ENCODE results near the gene C1orf21.
"Not testable (repeated sequence)": the region's sequence is repeated elsewhere in the genome, so short reads cannot be mapped to it uniquely, and the experiment has no call there.

Gene C1orf21, protein sequence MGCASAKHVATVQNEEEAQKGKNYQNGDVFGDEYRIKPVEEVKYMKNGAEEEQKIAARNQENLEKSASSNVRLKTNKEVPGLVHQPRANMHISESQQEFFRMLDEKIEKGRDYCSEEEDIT

DNA sequence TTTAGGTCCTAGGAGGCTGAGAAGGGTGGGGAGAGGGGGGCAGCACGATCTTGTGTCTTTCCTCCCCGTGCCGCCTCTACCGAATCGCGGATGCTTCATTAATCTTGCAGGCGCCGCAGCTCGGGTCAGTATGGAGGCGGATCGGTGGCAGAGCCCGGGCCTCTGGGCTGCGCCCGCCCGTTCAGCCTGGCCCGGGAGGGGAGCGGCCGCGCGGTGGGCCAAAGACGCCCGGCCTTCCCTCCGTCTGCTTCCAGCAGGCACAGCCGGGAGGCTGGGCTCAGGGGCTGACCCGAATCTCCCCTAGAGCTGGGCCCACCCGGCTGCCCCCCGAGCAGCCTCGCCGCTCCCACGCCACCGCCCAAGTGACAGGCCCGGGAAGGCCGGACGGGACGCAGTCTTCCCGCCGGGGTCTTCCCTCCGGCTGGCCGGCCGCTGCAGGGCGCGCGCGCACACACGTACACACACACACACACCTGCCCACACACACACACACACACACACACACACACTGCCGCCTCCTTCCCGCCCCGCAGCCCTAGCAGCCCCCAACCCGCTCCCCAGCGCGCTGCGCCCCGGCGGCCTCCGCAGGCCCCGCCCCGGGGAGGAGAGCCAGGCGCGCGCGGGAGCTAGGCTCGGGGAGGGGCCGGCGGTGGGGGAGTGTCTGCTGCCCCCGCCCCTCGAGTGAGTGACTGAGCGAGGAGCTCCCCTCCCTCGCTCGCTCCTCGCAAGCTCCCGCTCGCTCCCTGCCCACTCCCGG lies at the start of gene C1orf21:
Gene C1orf21 (plus strand): TSS at position 718 of the 757 bp plus-strand sequence. CDS start 90,481 bp downstream, outside the sequence.
- no peaks in the 10 kb centered on the region for H3K36me3 Mint-ChIP-seq (ENCODE audit: low read depth)
- H3K27ac Mint-ChIP-seq, result peak within 1 kb of the TSS; percentile 53
- peak within 1 kb of the TSS; percentile 82 for H3K4me3 Mint-ChIP-seq
- no peaks in the 10 kb centered on the region for H3K9me3 Mint-ChIP-seq
- ATAC-seq (peak; percentile 84), DNase-seq (peak; percentile 82)
- peaks cover 17% of the 10 kb centered on the region for H3K4me1 Mint-ChIP-seq
- peaks cover 54% of the 10 kb centered on the region for H3K27me3 Mint-ChIP-seq

DNA sequence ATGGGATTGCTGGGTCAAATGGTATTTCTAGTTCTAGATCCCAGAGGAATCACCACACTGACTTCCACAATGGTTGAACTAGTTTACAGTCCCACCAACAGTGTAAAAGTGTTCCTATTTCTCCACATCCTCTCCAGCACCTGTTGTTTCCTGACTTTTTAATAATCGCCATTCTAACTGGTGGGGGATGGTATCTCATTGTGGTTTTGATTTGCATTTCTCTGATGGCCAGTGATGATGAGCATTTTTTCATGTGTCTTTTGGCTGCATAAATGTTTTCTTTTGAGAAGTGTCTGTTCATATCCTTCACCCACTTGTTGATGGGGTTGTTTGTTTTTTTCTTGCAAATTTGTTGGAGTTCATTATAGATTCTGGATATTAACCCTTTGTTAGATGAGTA lies 49.0 kb upstream of the C1orf21 start:
- DNase-seq; H3K4me1 Mint-ChIP-seq; H3K27ac Mint-ChIP-seq; H3K36me3 Mint-ChIP-seq (ENCODE audit: low read depth); H3K4me3 Mint-ChIP-seq; ATAC-seq; H3K27me3 Mint-ChIP-seq; H3K9me3 Mint-ChIP-seq: not testable (repeated sequence)

DNA sequence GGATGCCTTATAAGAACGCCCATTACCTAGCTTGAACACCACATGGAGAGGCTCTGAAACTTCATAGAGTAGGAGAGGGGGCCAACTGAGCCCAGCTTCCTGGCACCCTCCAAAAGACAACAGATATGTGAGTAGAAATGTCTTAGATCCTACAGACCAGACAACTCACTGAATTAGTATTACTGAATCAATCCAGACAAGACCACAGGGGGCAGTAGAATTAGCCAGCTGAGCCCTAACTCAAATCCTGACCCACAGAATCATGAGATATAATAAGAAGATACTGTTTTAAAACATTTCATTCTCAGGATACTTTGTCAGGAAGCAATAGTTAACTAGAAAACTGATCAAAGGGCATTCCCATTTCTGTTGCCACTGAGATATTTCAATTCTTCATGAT lies 45.8 kb upstream of the C1orf21 start:
- Mint-ChIP-seq H3K9me3 (peaks cover 12% of the 10 kb centered on the region), H3K4me1 (no peaks in the 10 kb centered on the region), H3K4me3 (no peak overlapping the region), H3K27me3 (no peaks in the 10 kb centered on the region), H3K27ac (no peak overlapping the region), H3K36me3 (ENCODE audit: low read depth) (no peaks in the 10 kb centered on the region)
- ATAC-seq (no peak), DNase-seq (no peak)

DNA sequence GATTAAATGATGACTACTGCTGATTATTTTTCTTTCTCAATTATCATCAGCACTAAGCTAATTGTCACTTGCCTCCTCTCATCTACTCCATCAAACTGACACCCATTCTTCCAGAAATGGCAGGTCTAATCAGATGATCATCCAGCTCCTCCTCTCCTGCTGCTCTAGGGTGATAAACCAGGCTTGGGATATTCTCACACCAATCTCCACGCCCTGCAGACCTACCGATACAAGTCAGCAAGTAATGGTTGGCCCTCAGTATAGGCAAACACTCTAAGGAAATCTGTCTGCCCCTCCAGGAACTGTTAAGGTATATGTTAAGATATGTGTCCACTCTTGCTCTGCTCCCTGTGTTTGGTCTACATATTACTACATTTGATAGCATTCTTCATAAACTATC lies 36.3 kb upstream of the C1orf21 start:
- H3K27ac Mint-ChIP-seq, result no peak overlapping the region
- H3K4me3 Mint-ChIP-seq, result no peak overlapping the region
- no peak for DNase-seq
- H3K9me3 Mint-ChIP-seq, result no peaks in the 10 kb centered on the region
- H3K36me3 Mint-ChIP-seq (ENCODE audit: low read depth), result no peaks in the 10 kb centered on the region
- no peak for ATAC-seq
- H3K4me1 Mint-ChIP-seq, result no peaks in the 10 kb centered on the region
- peaks cover 11% of the 10 kb centered on the region for H3K27me3 Mint-ChIP-seq

DNA sequence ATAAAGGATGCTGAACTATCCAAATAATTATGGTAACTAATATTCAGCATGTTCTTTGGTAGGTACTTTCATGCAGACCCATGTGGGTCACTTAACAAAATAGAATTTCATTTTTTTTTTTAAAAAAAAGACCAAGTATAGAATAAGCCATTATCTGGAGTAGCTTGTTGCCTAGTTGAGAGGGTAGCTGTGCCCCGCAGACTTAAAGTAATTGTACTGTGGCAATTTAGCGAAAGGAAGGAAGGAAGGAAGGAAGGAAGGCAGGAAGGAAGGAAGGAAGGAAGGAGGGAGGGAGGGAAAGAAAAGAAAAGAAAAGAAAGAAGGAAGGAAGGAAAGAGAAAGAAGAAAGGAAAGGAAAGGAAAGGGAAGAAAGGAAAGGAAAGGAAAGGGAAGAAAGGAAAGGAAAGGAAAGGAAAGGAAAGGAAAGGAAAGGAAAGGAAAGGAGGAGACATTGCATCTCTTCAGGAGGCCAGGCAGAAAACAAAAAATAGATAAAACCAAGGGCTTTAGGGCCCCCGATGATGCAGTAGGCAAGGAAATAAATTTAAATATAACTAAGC lies 35.3 kb upstream of the C1orf21 start:
- no peak overlapping the region for H3K27ac Mint-ChIP-seq
- H3K4me1 Mint-ChIP-seq, result no peaks in the 10 kb centered on the region
- no peaks in the 10 kb centered on the region for H3K9me3 Mint-ChIP-seq
- H3K4me3 Mint-ChIP-seq, result no peak overlapping the region
- no peak for ATAC-seq
- no peaks in the 10 kb centered on the region for H3K36me3 Mint-ChIP-seq (ENCODE audit: low read depth)
- H3K27me3 Mint-ChIP-seq, result peaks cover 13% of the 10 kb centered on the region
- DNase-seq, result no peak

DNA sequence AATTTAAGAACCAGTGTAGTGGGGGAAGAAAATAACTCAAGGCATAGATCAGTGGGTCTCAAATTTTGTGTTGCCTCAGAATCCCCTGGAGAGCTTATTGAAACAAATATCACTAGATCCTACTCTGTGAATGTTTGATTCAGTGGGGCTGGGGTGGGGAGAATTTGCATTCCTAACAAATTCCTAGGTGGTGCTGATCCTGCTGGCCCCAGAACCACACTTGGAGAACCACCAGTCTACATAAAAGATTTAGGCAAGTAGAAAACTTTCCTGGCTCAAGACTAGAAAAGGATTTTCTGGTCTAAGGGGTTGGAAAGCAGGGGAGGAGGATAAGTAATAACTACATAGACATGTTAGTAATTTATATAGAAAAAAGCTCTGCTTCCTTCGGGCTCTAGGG lies 34.1 kb upstream of the C1orf21 start:
- Mint-ChIP-seq H3K9me3 (no peaks in the 10 kb centered on the region), H3K27me3 (peaks cover 10% of the 10 kb centered on the region), H3K4me1 (no peaks in the 10 kb centered on the region), H3K4me3 (no peak overlapping the region), H3K27ac (no peak overlapping the region), H3K36me3 (ENCODE audit: low read depth) (no peaks in the 10 kb centered on the region)
- DNase-seq (no peak), ATAC-seq (no peak)

DNA sequence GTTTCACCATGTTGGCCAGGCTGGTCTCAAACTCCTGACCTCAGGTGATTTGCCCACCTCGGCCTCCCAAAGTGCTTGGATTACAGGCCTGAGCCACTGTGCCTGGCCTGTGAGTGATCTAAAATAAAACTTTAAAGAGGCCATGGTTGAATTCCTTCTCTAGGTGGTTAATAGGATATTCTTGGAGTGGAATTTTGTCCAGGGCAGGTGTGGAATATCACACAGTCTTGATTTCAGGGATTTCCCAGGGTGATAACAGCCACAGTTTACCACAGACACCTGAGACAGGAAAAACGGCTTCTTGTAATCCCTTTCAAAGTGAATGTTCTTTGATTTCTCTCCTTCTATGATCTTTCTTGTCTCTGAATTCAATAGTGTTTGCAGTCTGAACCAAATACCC lies 32.1 kb upstream of the C1orf21 start:
- Mint-ChIP-seq H3K27me3 (peaks cover 10% of the 10 kb centered on the region), H3K9me3 (no peaks in the 10 kb centered on the region), H3K27ac (no peak overlapping the region), H3K4me3 (no peak overlapping the region), H3K4me1 (no peaks in the 10 kb centered on the region), H3K36me3 (ENCODE audit: low read depth) (no peaks in the 10 kb centered on the region)
- ATAC-seq, result no peak
- no peak for DNase-seq

DNA sequence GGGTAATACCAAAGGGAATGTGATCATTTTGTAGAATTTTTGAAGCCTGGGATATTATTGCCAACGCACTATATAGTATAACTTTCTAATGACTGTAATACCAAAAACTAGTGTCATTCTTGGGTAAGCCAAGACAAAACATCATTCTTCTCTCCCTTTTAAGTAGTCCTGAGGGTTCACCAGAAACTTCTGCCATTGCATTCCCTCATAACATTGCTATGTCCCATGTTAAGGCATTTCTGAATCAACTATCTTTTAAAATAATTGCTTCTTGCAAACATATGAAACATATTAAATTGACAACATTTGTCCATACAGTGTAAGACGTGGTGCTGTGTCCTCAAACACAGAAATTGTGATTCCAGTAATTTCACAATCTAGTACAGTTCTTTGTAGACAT lies 29.9 kb upstream of the C1orf21 start:
- Mint-ChIP-seq H3K9me3 (no peaks in the 10 kb centered on the region), H3K27ac (no peak overlapping the region), H3K36me3 (ENCODE audit: low read depth) (no peaks in the 10 kb centered on the region), H3K4me3 (no peak overlapping the region), H3K27me3 (peaks cover 10% of the 10 kb centered on the region), H3K4me1 (no peaks in the 10 kb centered on the region)
- ATAC-seq, result no peak
- no peak for DNase-seq

DNA sequence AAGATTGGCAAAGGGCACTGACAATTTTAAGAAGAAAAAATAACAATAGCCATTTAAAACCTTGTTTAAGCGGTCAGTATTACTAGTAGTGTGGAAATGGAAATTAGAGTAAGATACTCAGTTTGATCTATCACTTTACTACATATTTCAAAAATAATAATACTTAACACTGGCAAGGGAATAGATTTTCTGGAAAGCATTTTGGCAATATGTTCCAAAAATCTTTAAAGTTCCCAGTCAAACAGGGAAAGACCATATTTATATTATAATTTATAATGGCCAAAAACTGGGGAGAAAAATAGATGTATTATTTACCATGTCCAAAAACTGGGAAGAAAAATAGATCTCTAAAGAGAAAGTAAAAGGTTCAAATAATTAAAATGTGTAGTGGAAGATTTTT lies 28.6 kb upstream of the C1orf21 start:
- H3K27ac Mint-ChIP-seq, result no peak overlapping the region
- ATAC-seq, result no peak
- no peak overlapping the region for H3K4me3 Mint-ChIP-seq
- H3K9me3 Mint-ChIP-seq, result no peaks in the 10 kb centered on the region
- no peaks in the 10 kb centered on the region for H3K4me1 Mint-ChIP-seq
- DNase-seq, result no peak
- H3K27me3 Mint-ChIP-seq, result peaks cover 9% of the 10 kb centered on the region
- no peaks in the 10 kb centered on the region for H3K36me3 Mint-ChIP-seq (ENCODE audit: low read depth)

DNA sequence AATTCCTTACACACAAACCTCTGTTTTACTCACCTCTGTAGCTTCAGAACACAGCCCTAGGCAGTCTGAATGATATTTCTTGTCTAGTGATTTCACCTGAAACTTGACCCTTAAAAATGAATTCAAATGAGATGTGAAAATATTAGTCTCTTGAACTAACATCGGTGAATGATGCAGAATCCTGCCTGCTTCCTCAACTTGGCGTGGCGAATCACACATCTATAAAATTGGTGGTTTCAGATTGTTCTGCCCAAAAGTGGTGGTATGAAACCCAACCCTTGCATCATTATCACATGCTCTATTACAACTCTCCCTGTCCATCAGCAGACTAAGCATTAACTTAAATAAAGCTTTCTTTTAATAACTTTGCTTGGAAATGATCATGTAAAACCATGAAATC lies 26.9 kb upstream of the C1orf21 start:
- H3K27me3 Mint-ChIP-seq, result peaks cover 7% of the 10 kb centered on the region
- ATAC-seq (no peak), DNase-seq (no peak)
- H3K4me3 Mint-ChIP-seq, result no peak overlapping the region
- H3K9me3 Mint-ChIP-seq, result no peaks in the 10 kb centered on the region
- no peaks in the 10 kb centered on the region for H3K36me3 Mint-ChIP-seq (ENCODE audit: low read depth)
- H3K4me1 Mint-ChIP-seq, result no peaks in the 10 kb centered on the region
- H3K27ac Mint-ChIP-seq, result no peak overlapping the region

DNA sequence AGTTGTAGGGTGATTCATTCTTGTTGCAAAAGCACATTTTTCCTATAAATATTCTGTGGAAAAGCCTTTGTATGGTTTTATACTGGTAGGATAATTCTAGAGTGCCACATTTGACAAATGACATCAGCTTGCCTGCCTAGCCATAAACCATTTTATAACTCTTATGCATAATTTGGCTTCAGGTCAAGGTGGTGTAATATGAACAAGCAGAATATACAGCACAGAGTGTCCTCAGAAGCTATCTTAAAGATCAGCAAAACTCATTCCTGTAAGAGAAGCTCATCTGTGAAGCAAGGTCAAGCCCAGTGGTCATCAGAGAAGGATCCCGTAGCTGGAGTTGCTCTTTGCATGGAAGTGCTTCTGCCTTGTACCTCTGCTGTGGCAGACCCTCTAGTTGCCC lies 24.0 kb upstream of the C1orf21 start:
- Mint-ChIP-seq H3K9me3 (no peaks in the 10 kb centered on the region), H3K27me3 (peaks cover 3% of the 10 kb centered on the region), H3K4me1 (no peaks in the 10 kb centered on the region), H3K27ac (no peak overlapping the region), H3K36me3 (ENCODE audit: low read depth) (no peaks in the 10 kb centered on the region), H3K4me3 (no peak overlapping the region)
- DNase-seq, result no peak
- no peak for ATAC-seq

DNA sequence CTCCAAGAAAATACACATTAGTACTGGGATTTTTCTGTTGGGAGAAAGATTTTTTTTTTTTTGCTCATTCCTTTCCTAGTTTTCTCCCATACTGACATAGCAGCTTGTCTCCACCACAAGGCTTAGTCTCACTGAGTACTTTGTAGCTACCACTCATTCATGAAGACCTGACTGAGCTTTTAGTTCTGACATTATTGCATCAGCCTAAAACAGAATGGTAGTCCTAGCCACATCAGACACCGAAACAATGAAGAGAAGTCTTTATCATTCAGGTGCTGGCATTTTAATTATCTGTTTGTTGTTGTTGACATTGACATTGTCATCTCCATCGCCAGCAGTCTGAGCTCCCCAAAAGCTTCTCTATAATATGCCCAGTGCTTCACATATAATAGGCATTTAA lies 21.1 kb upstream of the C1orf21 start:
- Mint-ChIP-seq H3K36me3 (ENCODE audit: low read depth) (no peaks in the 10 kb centered on the region), H3K27ac (no peak overlapping the region), H3K9me3 (no peaks in the 10 kb centered on the region), H3K4me1 (no peaks in the 10 kb centered on the region), H3K4me3 (no peak overlapping the region), H3K27me3 (peaks cover 10% of the 10 kb centered on the region)
- DNase-seq (no peak), ATAC-seq (no peak)

DNA sequence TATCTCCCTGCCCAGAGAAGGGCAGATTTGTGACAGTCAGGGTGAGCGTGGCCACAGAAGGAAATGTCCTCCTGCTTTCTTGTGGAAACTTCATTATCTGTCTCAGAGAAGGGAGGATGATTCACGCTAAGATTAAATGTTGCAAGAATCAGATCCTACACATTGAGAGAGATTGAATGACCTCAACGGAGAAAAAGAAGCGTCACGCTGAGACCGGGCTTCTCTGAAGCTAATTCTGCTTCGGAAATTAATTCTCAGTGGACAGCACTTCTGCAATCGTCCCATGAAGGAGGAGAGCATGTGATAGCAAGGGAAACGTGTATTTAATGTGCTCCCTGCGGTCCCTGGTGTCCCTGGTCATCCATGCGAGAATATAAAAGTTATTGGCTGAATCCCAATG lies 19.8 kb upstream of the C1orf21 start:
- DNase-seq, result no peak
- Mint-ChIP-seq H3K4me1 (no peaks in the 10 kb centered on the region), H3K36me3 (ENCODE audit: low read depth) (no peaks in the 10 kb centered on the region), H3K27ac (no peak overlapping the region), H3K4me3 (no peak overlapping the region), H3K27me3 (peaks cover 10% of the 10 kb centered on the region), H3K9me3 (no peaks in the 10 kb centered on the region)
- no peak for ATAC-seq

DNA sequence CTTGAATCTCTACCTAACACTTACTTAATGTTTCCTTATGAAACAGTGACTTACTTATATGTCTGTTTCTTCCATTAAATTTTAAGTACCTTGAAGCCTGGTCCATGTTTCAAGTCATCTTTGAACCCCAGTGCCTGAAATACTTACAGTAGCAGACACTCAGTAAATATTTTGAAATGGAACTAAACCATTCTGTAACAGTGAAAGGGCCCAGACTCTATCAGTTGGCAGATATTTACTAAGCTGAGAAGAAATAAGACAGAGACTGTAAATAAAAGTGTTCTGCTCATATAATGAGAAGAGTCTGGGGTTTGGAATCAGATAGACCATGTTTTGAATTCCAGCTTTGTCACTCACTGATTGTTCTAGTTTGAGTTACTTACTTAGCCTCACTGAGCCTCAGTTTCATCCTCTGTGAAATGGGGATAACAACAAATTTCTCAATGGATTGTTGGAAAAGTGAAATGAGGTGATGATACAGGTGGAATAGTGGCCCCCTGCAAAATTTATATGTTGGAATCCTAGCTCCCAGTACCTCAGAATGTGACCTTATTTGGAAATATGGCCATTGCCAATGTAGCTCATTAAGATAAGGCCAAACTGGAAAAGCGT lies 19.3 kb upstream of the C1orf21 start:
- no peak for ATAC-seq

DNA sequence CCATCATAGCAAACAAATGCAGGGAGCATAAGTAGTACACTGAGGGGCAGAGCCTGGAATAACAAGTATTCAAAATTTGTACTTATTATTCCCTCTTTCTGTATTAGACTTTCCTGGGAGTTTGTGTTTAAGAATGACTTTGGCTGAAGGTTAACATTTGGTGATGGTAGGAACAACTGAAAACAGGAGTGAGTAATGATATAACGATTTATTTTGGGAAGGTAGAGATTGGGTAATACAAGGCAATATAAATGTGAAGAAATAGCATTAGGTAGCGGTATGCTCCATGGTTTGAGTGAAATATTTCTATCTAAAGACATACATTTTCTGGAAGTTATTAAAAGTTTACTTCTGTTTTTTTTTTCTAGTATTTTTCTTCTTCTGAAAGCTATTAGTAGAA lies 18.5 kb upstream of the C1orf21 start:
- DNase-seq (no peak), ATAC-seq (no peak)
- Mint-ChIP-seq H3K4me1 (no peaks in the 10 kb centered on the region), H3K36me3 (ENCODE audit: low read depth) (no peaks in the 10 kb centered on the region), H3K9me3 (no peaks in the 10 kb centered on the region), H3K27ac (no peak overlapping the region), H3K4me3 (no peak overlapping the region), H3K27me3 (peaks cover 10% of the 10 kb centered on the region)

More for the DNA sequence above, 19.3 kb upstream of the C1orf21 start:
- Mint-ChIP-seq H3K27me3 (peaks cover 10% of the 10 kb centered on the region), H3K4me1 (no peaks in the 10 kb centered on the region), H3K4me3 (no peak overlapping the region), H3K9me3 (no peaks in the 10 kb centered on the region), H3K27ac (no peak overlapping the region), H3K36me3 (ENCODE audit: low read depth) (no peaks in the 10 kb centered on the region)
- no peak for DNase-seq

Measured in activated naive CD8-positive, alpha-beta T cell treated with anti-CD3 and anti-CD28 coated beads, Interleukin-2, amount 50 U/mL, for 24 hours (primary cell).